ENCODE measurements around the gene SLC2A2. TPM values are rescaled to one million over a fixed set of nuclear protein-coding genes. Genes with fewer than 3 reads are reported as not detected.

SLC2A2 gene
- total and polyA plus RNA-seq, 8 donors, result 2.9 TPM; not detected in 7

DNA sequence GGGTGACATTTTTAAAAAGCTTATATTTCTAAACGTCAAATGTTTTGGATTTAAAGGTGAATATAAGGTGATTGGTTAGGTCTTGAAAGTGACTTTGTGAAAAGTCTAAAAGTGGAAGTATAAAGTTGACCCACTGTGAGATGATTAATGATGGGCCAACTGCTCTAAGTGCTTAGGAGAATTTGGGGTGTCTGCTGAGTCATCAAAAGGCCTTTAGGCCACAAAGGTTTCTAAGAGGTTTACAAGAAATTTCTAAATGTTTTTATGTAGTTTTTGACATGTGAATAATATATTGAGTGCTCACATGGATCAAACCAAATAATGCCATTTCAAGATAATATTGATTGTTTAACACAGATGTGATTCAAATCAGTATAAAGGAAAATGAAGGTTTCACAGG is 39.2 kb upstream of the SLC2A2 start:
- no peak overlapping the region for H3K4me3 ChIP-seq
- intact Hi-C loops (cut with DNase I; ENCODE audit: low total_unique reads), result no loop called here
- no peak overlapping the region for H3K27ac ChIP-seq
- no peaks in the 10 kb centered on the region for H3K4me1 ChIP-seq
- WGBS, 5 donors, result 83 to 96% (median 95%) methylated on average over 1 of the region's 1 CpG
- no peak for TF ChIP-seq POLR2A (IDR thresholded peaks at IDR 0.05)
- no peaks in the 10 kb centered on the region for H3K27me3 ChIP-seq
- H3K36me3 ChIP-seq, result peaks cover 0 to 54% (median 39%) of the 10 kb centered on the region in 4 donors
- H3K9me3 ChIP-seq, result no peaks in the 10 kb centered on the region
- no peak for DNase-seq

DNA sequence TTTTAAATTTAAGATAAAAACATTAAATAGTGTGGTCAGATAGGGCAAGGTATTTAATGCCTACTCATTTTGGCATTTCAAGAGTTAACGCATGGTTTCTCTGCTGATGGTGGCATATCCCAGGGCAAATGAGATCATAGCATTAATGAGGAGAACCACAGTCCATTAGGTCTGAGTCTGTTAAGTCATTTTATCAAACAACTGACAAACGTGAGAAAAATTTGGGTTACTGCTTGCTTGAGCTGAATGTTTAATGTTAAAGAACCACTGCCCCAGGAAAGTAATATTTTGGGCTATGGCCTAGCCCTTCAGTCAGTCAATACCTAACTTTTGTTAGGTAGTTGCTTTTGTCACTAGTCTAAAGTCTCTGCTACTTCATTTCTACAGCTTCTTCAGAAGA is 37.9 kb upstream of the SLC2A2 start:
- Histone ChIP-seq H3K27me3 (no peaks in the 10 kb centered on the region), H3K9me3 (no peaks in the 10 kb centered on the region), H3K36me3 (peaks cover 0 to 50% (median 31%) of the 10 kb centered on the region in 4 donors), H3K4me3 (no peak overlapping the region), H3K27ac (no peak overlapping the region), H3K4me1 (peaks cover 0 to 2% (median 0%) of the 10 kb centered on the region in 4 donors)
- no peak for TF ChIP-seq EP300 (IDR thresholded peaks at IDR 0.05)
- TF ChIP-seq, protein P1, sequence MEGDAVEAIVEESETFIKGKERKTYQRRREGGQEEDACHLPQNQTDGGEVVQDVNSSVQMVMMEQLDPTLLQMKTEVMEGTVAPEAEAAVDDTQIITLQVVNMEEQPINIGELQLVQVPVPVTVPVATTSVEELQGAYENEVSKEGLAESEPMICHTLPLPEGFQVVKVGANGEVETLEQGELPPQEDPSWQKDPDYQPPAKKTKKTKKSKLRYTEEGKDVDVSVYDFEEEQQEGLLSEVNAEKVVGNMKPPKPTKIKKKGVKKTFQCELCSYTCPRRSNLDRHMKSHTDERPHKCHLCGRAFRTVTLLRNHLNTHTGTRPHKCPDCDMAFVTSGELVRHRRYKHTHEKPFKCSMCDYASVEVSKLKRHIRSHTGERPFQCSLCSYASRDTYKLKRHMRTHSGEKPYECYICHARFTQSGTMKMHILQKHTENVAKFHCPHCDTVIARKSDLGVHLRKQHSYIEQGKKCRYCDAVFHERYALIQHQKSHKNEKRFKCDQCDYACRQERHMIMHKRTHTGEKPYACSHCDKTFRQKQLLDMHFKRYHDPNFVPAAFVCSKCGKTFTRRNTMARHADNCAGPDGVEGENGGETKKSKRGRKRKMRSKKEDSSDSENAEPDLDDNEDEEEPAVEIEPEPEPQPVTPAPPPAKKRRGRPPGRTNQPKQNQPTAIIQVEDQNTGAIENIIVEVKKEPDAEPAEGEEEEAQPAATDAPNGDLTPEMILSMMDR (IDR thresholded peaks at IDR 0.05), result no peak
- TF ChIP-seq POLR2AphosphoS5 (IDR thresholded peaks at IDR 0.05), result no peak
- TF ChIP-seq POLR2A (IDR thresholded peaks at IDR 0.05), result no peak
- DNase-seq, result no peak
- intact Hi-C loops (cut with DNase I; ENCODE audit: low total_unique reads), result no loop called here
- 60 to 77% (median 67%) methylated on average over 2 of the region's 2 CpGs for WGBS, 5 donors

DNA sequence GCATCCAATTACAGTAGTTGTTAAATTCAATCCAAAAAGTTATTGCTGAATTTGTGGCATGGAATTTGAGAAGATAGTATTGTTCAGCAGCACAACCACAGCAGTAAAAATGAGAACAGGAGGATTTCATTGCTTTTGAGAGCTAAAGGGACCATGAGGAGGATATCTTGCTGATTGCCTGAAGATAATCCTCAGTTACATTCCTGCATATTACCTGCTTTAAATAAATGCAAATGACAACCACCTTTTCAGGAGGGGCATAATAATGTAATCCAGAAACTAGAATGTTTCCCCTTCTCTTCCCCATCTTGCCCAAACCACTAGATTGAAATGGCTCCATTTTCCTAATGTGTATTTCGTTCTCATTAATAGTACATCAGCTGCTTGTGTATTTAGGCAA is 35.2 kb upstream of the SLC2A2 start:
- WGBS, 5 donors, result 95 to 100% (median 97%) methylated on average over 1 of the region's 1 CpG
- H3K27ac ChIP-seq, result no peak overlapping the region
- no peaks in the 10 kb centered on the region for H3K9me3 ChIP-seq
- H3K4me3 ChIP-seq, result no peak overlapping the region
- H3K36me3 ChIP-seq, result peaks cover 0 to 31% (median 17%) of the 10 kb centered on the region in 4 donors
- TF ChIP-seq POLR2AphosphoS5 (IDR thresholded peaks at IDR 0.05) (no peak), EP300 (IDR thresholded peaks at IDR 0.05) (no peak)
- TF ChIP-seq, protein P1 (IDR thresholded peaks at IDR 0.05), result no peak
- peaks cover 0 to 16% (median 0%) of the 10 kb centered on the region in 4 donors for H3K4me1 ChIP-seq
- no peaks in the 10 kb centered on the region for H3K27me3 ChIP-seq
- no peak for DNase-seq
- intact Hi-C loops (cut with DNase I; ENCODE audit: low total_unique reads), result no loop called here

- no peak overlapping the region for H3K4me3 ChIP-seq
- H3K36me3 ChIP-seq, result peaks cover 0 to 16% (median 13%) of the 10 kb centered on the region in 4 donors
- no peaks in the 10 kb centered on the region for H3K27me3 ChIP-seq
- TF ChIP-seq POLR2A (IDR thresholded peaks at IDR 0.05) (no peak), EP300 (IDR thresholded peaks at IDR 0.05) (no peak), POLR2AphosphoS5 (IDR thresholded peaks at IDR 0.05) (no peak)
- TF ChIP-seq, protein P1 (IDR thresholded peaks at IDR 0.05), result no peak
- H3K27ac ChIP-seq, result no peak overlapping the region
- 77 to 87% (median 81%) methylated on average over 3 of the region's 3 CpGs for WGBS, 5 donors
- H3K4me1 ChIP-seq, result peaks cover 0 to 28% (median 3%) of the 10 kb centered on the region in 4 donors
- intact Hi-C loops (cut with DNase I; ENCODE audit: low total_unique reads), result no loop called here
- no peaks in the 10 kb centered on the region for H3K9me3 ChIP-seq
- no peak for DNase-seq
Measured at GRCh38 chr3:171059978-171060377, 33.5 kb upstream of the SLC2A2 start.

GRCh38 chr3:171058873-171059603 is 32.5 kb upstream of the SLC2A2 start:
- Histone ChIP-seq H3K27ac (no peak overlapping the region), H3K9me3 (no peaks in the 10 kb centered on the region), H3K36me3 (peaks cover 0 to 12% (median 6%) of the 10 kb centered on the region in 4 donors), H3K27me3 (no peaks in the 10 kb centered on the region), H3K4me3 (no peak overlapping the region), H3K4me1 (peaks cover 0 to 29% (median 3%) of the 10 kb centered on the region in 4 donors)
- intact Hi-C loops (cut with DNase I; ENCODE audit: low total_unique reads), result no loop called here
- TF ChIP-seq, protein P1 (IDR thresholded peaks at IDR 0.05), result no peak
- TF ChIP-seq EP300 (IDR thresholded peaks at IDR 0.05) (no peak), POLR2A (IDR thresholded peaks at IDR 0.05) (no peak), POLR2AphosphoS5 (IDR thresholded peaks at IDR 0.05) (no peak)
- DNase-seq, result no peak

All from stomach (tissue), 9 donors.